DMS79 treated with DMSO at 0.1 percent for 48 hours (cell line): ENCODE results near the gene HEPHL1.
A peak's percentile ranks its signal among the peaks of the same experiment; 100 is the strongest.
"Not testable (repeated sequence)": the region's sequence is repeated elsewhere in the genome, so short reads cannot be mapped to it uniquely, and the experiment has no call there.

Experiments
- DNase-seq: peaks from one replicate; lab custom pipeline; 2025; lab: John Stamatoyannopoulos, UW

The HEPHL1 gene

DNA sequence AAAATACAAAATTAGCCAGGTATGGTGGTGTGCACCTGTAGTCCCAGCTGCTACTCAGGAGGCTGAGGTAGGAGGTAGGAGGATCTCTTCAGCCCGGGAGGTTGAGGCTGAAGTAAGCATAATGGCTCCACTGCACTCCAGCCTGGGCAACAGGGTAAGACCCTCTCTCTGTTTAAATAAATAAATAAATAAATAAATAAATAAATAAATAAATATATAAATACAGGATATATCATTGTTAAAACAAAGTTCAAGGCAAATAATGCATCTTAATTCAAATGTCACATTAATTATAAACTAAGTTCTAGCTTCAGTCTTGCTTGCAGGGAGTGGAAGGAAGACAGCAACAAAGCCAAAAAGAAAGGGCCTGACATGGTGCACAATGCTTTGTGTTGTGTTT lies 63.0 kb downstream of the HEPHL1 start:
- no peak for DNase-seq

- DNase-seq = no peak
Observed at GRCh38 chr11:94088906-94089305, 67.8 kb downstream of the HEPHL1 start.

DNA sequence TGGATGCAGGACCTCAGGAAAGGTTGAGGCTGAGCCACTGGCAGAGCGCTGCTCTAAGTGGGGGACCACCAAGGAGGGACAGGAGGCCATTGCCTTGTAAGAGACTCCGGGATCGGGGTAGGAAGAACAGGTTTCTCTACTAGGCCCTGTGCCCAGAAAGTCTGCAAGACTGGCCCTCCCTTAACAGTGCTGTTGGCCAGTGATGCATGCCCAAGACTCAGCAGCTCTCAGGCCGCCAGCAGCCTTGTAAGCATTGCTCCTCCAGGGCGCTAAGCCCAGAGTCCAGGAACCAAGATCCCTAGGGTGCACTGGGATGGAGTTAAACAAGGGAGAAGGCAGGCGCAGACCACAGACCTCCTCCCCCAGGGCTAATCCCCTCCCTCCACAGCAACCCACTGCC lies 68.2 kb downstream of the HEPHL1 start:
- no peak for DNase-seq

GRCh38 chr11:94090401-94090800 lies 69.2 kb downstream of the HEPHL1 start:
- no peak for DNase-seq

- DNase-seq = no peak
Observed at GRCh38 chr11:94091091-94091490, 69.9 kb downstream of the HEPHL1 start.

GRCh38 chr11:94100253-94100652 lies 79.1 kb downstream of the HEPHL1 start:
- DNase-seq = peak; percentile 93

DNA sequence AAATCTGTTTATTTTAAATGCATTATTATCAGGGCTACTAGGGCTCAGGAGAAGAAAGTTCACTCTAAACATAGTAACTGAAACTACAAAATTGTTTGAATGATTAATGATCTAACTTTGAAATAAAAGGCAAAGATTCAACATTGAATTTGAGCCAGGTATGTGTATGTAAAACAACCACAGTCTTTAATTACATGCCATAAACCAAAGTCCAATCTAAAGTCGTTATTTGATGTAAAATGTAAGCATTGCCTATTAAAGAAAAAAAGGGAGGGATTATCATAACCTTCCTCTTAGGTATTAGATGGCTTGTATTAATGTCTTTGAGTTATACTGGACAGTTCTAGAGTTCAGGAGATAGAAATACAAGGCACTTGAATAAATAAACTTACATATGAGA lies 82.3 kb downstream of the HEPHL1 start:
- DNase-seq = no peak

DNA sequence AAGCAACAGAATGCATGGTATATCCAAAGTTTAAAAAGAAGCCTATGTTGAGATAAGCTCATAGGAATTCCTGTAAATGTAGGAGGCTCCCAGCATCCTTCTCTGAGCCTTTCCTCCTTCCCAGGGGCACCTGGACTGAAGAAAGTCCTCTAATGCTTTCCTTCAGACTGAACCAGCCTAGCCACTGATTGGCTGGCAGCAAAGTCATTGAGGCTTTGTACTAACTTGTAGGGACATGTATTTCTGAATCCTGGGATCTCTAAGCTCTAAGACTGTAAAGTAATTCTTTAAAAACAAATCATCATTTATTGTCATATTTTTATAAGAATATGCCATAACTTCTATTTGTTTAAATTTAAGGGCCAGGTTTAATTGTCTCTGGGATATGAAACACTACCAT lies 83.6 kb downstream of the HEPHL1 start:
- DNase-seq = no peak

DNA sequence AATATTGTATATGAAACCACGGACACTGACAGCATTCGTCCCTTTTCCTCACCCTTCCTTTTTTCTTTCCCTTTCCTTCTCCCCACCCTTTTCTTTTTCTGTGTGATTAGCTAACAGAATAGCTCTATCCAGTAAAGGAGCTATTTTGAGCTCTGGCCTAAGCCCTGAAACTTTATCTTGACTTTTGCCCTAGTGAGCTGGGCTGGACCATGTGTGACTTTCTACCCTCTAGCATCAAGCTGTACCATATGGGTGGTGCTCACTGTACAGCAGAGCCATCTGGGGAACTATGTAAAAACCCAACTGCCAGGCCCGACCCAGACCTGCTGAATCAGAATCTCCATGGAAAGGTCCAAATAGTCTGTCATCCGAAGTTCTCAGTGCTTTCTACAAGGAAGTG lies 85.6 kb downstream of the HEPHL1 start:
- no peak for DNase-seq

GRCh38 chr11:94107363-94107762 lies 86.2 kb downstream of the HEPHL1 start:
- DNase-seq = no peak

- no peak for DNase-seq
Observed at GRCh38 chr11:94111241-94111640, 90.1 kb downstream of the HEPHL1 start.

GRCh38 chr11:94111660-94112059 lies 90.5 kb downstream of the HEPHL1 start:
- DNase-seq = no peak

DNA sequence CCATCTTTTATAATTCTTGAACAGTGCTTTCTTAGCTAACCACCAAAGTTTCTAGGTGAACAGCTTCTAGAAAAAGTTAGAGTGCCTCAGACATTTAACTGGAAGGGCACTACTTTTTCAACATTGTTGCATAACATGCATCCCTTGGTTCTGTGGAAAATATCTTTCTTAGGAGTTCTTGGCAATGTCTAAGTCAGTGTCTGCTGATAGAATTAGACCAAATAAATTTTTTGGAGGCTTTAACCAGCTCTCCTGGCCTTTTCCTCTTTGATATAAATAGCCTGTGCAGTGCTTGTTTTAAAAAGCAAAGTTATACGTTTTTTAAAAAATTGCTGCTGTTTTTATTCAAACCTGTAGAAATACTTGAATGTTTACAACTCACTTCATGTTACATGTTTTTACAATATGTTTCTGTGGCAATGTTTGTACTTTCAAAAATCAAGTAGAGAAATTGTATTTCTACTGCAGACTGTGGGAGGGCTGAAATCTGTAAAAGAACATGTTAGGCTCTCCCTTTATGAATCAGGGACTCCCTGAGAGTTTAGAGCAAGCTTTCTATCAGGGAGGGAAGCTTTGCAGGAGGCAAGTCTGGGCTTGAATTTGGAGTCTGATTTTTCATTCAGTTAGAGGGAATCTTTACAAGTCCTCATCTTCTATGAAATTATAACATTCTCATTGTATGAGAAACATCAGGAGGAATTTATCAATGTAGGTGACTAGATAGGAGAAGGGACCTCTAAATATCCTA lies 91.2 kb downstream of the HEPHL1 start:
- DNase-seq = no peak

DNA sequence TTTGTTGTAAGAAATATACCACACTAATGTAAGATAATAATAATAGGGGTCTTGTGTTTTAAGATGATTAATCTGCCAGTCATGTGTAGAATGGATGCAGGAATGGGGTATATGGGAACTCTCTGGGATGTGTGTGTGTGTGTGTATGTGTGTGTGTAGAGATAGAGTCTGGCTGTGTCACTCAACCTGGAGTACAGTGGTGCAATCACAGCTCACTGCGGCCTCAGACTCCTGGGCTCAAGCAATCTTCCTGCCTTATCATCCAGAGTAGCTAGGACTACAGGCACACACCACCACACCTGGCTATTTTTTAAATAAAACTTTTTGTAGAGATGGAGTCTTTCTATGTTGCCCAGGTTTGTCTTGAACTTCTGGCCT lies 96.0 kb downstream of the HEPHL1 start:
- DNase-seq = no peak

GRCh38 chr11:94117871-94118270 lies 96.7 kb downstream of the HEPHL1 start:
- no peak for DNase-seq

DNA sequence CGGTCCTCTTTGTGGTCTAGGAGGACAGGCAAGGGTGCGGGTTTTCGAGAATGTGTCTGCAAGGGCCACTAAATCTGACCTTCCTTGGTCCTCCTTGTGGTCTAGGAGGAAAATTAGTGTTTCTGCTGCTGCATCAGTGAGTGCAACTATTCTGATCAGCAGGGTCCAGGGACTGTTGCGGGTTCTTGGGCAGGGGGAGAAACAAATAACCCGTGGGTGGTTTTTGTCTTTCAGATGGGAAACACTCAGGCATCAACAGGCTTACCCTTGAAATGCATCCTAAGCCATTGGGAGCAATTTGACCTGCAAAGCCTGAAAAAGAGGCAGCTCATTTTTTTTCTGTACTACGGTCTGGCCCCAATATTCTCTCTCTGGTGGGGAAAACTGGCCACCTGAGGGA lies 98.5 kb downstream of the HEPHL1 start:
- DNase-seq = not testable (repeated sequence)

DNA sequence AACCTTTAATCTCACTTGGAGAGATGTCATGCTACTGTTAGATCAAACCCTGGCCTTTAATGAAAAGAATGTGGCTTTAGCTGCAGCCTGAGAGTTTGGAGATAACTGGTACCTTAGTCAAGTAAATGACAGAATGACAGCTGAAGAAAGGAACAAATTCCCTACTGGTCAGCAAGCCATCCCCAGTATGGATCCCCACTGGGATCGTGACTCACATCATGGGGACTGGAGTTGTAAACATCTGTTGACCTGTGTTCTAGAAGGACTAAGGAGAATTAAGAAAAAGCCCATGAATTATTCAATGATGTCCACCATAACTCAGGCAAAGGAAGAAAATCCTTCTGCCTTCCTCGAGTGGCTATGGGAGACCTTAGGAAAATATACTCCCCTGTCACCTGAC lies 99.4 kb downstream of the HEPHL1 start:
- DNase-seq = not testable (repeated sequence)

DNA sequence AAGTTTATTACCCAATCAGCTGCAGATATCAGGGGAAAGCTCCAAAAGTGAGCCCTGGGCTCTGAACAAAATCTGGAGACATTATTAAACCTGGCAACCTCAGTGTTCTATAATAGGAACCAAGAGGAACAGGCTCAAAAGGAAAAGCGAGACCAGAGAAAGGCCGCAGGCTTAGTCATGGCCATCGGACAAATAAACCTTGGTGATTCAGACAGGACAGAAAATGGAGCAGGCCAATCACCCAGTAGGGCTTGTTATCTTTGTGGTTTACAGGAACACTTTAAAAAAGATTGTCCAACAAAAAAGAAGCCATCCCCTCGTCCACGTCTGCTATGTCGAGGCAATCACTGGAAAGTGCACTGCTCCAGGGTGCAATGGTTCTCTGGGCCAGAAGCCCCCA lies 99.8 kb downstream of the HEPHL1 start:
- DNase-seq = no peak

DNA sequence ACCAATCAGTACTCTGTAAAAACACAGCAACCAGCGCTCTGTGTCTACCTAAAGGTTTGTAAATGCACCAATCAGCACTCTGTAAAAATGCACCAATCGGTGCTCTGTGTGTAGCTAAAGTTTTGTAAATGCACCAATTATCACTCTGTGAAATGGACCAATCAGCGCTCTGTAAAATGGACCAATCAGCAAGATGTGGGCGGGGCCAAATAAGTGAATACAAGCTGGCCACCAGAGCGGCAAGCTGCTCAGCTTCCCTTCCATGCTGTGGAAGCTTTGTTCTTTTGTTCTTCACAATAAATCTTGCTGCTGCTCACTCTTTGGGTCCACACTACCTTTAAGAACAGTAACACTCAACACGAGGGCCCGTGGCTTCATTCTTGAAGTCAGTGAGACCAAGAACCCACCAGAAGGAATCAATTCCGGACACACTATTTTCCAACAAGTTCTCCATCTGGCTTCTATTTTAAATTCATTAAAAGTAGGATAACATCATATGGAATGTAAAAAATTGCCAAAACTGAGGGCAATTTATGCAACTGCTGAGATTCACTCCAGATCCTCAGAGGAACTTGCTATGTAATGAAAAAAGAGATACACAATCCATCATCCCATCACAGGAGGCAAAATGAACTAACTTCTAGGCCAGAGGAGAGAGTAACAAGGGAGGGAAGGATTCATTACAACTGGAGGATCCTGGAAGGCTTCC lies 104.4 kb downstream of the HEPHL1 start:
- no peak for DNase-seq

- DNase-seq = no peak
Observed at GRCh38 chr11:94127638-94128037, 106.5 kb downstream of the HEPHL1 start.

DNA sequence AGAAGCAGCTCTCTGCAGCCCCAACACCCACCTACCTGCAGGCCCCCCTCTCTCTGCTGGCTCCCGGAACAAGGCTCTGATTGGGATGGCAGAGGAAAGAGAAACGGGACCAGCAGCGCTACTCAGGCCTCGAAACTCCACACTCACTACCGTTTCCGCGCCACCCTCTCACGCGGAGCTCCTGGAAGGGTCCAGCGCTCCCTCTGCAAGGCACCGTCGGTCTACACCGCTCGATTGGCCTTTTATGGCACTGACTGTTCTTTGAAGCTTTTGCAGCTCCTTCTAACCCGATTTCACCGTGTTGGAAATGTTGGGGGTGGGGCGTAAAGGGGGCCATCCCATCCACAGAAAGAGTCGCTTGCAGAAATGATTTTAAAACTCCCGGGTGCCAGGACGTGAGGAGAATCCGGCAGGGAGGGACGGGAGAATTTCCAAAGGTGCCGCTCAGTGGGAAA lies 107.2 kb downstream of the HEPHL1 start:
- peak; percentile 85 for DNase-seq

- DNase-seq = peak; percentile 90
Observed at GRCh38 chr11:94128746-94129511, 107.8 kb downstream of the HEPHL1 start, which contains the start of gene PANX1. PANX1 (plus strand) TSS chr11:94128841; CDS start chr11:94129313, 472 bp downstream.
